KOPT-K1 (cell line): Measurements from ENCODE around the gene GLYR1.

Experiments used
- H3K27ac ChIP-seq: fragments of 200-600 bp; sonication (generic); 2 replicates; pipeline ENCODE4 v1.5.1; 2016; ENCODE audit warnings: antibody characterized with exemption, mild to moderate bottlenecking, low read depth, low read length; ENCODE audit not compliant: poor library complexity, severe bottlenecking
- H3K36me3 ChIP-seq: fragments of 200-600 bp; sonication (generic); 2 replicates; pipeline ENCODE4 v1.5.1; 2017; ENCODE audit warnings: antibody characterized with exemption, mild to moderate bottlenecking, low read length, moderate library complexity; ENCODE audit not compliant: insufficient read depth
- H3K9me3 ChIP-seq: fragments of 200-600 bp; sonication (generic); 2 replicates; pipeline ENCODE4 v1.5.1; 2017; ENCODE audit warnings: antibody characterized with exemption, low read length, mild to moderate bottlenecking; ENCODE audit not compliant: insufficient read depth, poor library complexity, severe bottlenecking

GLYR1 gene

DNA sequence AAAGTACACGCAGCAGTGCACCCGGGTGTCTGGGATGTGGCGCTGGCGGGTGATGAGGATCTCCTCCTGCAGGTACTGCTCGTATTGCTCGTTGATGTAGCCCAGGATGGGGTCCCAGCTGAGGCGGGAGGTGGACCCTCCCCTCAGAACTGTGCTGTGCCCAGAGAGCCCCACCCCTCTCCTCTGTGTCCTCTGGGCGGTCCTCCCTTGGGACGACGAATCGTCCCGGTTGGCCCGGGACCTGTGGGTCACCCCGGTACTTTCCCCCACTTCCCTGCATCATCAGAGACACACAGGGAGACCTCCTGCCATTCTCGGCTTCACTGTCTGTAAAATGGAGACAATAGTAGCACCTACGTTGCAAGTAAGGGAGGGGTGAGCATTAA, 63.1 kb downstream of the GLYR1 start:
- H3K9me3 ChIP-seq, result no peaks in the 10 kb centered on the region
- no peak overlapping the region for H3K27ac ChIP-seq
- H3K36me3 ChIP-seq, result no peaks in the 10 kb centered on the region

DNA sequence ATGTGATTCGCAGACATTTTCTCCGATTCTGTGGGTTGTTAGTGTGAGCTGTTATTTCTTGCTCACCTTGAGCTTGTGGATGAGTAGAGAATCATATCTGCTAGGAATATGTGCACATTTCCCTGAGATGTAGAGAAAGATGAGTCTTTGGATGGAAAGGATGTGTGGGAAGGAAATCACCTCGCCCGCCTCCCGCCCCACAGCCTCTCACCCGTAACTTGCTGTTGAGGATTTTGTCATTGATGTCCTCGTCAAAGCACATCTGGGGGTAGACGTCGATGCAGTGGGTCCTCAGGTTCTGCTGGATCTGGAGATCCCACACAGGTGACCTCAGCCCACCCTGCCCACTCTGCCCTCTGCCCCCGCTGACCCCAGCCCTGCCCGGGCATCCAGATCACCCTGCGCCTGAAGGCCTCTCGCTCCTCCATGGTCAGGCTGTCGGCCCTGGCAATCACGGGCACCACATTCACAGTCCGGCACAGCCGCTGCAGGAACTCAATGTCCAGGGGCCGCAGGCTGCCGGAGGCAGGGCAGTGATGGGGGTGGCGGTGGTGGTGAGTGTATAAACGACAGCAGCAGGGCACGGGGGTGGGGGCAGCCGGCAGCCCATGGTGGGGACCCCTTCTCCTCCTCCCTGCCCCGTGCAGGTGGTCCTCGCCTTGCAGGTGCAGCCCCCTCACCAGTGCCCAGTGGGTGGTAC, 63.7 kb downstream of the GLYR1 start:
- Histone ChIP-seq H3K27ac (no peak overlapping the region), H3K9me3 (no peaks in the 10 kb centered on the region), H3K36me3 (no peaks in the 10 kb centered on the region)

DNA sequence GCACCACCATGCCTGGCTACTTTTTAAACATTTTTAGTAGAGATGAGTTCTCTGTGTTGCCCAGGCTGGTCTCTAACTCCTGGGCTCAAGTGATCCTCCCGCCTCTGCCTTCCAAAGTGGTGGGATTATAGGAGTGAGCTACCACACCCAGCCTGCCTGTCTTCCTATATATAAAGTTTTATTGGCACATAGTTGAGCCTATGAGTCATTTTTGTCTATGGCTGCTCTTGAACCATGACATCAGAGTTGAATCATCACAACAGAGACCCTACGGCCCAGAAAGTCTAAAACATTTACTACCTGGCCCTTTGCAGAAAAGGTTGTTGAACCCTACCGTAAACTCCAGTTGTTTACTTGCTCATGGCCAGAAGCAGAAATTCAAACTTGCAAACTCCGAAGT, 66.9 kb downstream of the GLYR1 start:
- Histone ChIP-seq H3K9me3 (no peaks in the 10 kb centered on the region), H3K27ac (no peak overlapping the region), H3K36me3 (no peaks in the 10 kb centered on the region)

DNA sequence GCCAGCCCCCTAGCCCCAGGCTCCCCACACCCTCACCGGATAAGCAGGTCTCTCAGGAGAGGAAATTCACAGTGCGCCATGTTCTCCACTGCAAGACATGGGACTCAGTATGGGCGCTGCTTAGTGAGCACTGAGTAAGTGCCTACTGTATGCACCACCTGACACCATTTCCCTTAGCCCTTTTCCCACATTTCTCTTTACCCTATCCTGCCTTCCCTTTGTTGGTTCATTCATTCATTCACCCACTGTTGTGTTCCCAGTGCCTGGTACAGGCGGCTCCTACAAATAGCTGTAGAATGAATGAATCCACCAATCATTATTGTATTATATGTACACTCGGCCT, 69.1 kb downstream of the GLYR1 start:
- H3K9me3 ChIP-seq, result no peaks in the 10 kb centered on the region
- no peak overlapping the region for H3K27ac ChIP-seq
- no peaks in the 10 kb centered on the region for H3K36me3 ChIP-seq

DNA sequence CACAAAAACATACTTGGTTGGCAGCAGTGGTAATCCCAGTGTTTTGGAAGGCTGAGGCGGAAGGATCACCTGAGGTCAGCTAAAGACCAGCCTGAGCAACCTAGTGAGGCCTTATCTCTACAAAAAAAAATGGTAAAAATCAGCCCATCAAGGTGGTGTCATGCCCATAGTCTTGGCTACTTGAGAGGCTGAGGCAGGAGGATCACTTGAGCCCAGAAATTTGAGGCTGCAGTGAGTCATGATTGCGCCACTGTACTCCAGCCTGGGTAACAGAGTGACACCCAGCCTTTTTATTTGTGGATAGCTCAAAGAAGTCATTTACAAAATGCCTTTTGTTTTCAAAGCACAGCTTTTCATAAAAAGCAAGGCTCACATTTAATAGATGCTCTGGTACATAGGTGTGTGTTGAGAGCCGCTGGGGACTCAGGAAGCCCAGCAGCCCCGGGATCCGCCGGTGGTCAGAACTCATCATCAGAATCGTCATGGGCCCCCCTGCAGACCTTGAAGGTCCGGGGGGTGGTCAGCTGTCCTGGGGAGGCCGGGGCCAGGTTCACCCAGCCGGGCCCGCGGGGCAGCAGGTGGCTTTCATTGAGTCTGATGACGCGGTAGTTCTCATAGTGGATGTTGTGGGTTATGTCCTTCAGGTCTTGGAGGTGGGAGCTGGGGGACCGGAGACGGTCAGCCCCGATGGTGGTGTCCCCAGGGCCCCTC, 69.6 kb downstream of the GLYR1 start:
- Histone ChIP-seq H3K27ac (no peak overlapping the region), H3K36me3 (no peaks in the 10 kb centered on the region), H3K9me3 (no peaks in the 10 kb centered on the region)

DNA sequence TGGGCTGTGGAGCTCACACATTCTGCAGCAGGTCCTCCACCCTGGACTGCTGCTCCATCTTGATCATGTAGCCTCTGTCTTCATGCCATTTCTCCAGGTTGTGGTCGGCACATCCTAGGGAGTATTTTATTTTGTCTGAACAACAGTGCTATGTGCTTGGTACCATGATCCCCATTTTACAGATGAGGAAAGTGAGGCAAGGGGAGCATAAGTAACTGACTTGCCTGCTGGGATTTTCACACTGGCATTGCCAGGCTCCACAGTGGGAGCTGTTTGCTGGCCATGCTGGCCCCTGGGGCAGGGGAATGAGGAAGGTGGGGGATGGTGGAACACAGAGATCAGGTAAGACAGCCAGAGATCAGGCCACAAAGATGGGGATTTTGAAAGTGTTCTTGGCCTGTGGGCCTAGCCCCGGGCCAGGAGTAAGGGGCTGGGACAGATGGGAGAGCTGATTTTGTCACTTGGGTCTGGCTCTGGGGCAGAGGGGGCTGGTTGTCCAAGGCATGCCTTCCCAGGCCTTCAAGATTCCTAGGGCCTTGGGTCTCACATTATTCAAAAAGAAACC, 70.9 kb downstream of the GLYR1 start:
- H3K36me3 ChIP-seq, result no peaks in the 10 kb centered on the region
- no peak overlapping the region for H3K27ac ChIP-seq

DNA sequence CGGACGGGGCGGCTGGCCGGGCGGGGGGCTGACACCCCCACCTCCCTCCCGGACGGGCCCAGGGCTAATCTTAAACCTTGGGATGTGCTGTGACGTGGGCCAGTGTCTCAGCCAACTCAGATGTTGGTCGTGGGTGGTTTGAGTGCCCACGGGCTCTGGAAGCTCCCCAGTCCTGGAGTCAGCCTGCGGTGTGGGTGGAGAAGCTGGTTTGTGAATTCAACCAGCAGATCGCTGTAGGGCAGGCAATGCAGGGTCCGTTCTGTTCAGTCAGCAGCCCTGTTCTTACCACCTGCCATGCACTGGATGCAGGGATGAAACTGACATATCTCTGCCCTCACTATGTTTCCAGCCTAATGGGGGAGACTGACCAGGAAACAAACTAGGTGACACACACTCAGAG, 72.1 kb downstream of the GLYR1 start:
- Histone ChIP-seq H3K27ac (no peak overlapping the region), H3K9me3 (no peaks in the 10 kb centered on the region), H3K36me3 (no peaks in the 10 kb centered on the region)

More for the DNA sequence above, 70.9 kb downstream of the GLYR1 start:
- H3K9me3 ChIP-seq, result no peaks in the 10 kb centered on the region

DNA sequence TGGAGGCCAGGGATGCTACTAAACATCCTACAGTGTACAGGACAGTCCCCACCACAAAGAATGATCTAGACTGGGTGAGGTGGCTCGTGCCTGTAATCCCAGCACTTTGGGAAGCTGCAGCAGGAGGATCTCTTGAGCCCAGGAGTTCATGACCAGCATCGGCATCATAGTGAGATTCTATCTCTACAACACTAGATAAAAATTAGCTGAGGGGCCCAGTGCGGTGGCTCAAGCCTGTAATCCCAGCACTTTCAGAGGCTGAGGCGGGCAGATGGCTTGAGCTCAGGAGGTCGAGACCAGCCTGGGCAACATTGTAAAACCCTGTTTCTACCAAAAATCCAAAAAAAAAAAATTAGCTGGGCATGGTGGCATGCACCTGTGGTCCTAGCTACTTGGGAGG, 74.7 kb downstream of the GLYR1 start:
- Histone ChIP-seq H3K9me3 (no peaks in the 10 kb centered on the region), H3K36me3 (no peaks in the 10 kb centered on the region), H3K27ac (no peak overlapping the region)

DNA sequence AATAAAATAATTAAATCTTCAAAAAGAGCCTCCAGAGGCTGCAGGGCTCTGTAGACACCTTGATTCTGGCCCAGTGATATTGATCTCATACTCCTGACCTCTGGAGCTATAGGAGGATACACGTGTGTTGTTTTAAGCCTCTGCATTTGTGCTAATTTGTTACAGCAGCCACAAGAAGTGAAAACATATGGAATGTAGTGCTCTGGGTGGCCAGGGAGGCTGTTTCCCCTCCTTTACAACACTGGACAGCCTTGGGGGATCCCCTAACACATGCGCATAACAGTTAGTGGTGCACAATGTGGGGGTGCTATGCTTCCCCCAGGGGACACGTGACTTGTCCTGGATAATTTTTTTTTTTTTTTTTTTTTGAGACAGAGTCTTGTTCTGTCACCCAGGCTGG, 75.4 kb downstream of the GLYR1 start:
- H3K9me3 ChIP-seq, result no peaks in the 10 kb centered on the region
- H3K27ac ChIP-seq, result no peak overlapping the region
- no peaks in the 10 kb centered on the region for H3K36me3 ChIP-seq

DNA sequence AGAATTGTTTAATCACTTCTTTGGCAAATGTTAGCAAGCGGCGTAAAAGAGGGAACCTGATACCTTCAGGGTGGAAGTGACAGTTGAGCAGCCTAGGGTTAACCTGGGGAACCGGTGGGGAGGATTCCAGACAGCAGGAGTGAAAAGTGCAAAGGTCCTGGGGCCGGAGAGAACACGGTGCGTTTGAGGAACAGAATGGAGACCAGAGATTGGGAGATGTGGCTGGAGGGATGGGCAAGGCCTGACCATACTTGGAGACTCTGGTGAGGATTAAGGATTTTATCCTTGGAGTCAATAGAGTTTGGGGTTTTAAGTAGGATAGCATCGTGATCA, 77.8 kb downstream of the GLYR1 start:
- H3K36me3 ChIP-seq, result 0 out of 2 replicates have a peak, but pooled peaks cover 5% of the 10 kb centered on the region
- no peaks in the 10 kb centered on the region for H3K9me3 ChIP-seq
- H3K27ac ChIP-seq, result no peak overlapping the region

DNA sequence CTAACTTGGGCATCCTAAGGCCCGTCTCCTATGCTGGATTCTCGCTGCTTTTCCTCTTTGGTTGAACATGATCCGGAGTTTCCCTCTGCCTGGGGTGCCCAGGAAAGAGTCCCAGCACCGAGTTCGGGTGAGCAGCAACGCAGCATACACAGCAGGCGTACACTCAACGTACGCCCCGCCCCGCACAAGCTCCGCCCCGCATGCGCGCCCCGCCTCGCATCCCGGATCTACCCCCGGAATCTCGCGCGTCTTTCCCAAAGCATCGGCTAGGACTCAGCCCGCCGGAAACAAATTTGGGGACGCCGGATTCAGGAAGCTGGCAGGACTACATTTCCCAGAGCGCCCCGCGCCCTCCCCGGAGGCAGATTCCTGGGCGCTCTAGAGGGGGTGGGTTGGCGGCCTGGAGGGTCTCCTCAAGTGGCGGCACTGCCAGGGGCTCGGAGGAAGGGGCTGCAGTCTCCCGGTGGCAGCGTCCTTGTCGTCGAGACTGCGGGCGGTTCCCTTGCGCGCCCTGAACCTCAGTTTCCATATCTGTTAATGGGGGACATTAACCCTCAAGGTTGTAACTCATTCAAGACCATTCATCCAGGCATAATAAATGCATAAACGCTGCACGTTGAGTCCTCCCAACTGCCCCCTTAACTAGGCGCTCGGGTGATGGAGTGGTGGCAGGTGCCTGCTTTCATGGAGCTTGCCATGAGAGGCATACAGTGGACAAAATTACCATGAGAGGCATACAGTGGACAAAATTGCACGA, 78.4 kb downstream of the GLYR1 start:
- H3K36me3 ChIP-seq, result peaks cover 10% of the 10 kb centered on the region
- H3K9me3 ChIP-seq, result no peaks in the 10 kb centered on the region
- peak overlapping the region; percentile 32 for H3K27ac ChIP-seq

DNA sequence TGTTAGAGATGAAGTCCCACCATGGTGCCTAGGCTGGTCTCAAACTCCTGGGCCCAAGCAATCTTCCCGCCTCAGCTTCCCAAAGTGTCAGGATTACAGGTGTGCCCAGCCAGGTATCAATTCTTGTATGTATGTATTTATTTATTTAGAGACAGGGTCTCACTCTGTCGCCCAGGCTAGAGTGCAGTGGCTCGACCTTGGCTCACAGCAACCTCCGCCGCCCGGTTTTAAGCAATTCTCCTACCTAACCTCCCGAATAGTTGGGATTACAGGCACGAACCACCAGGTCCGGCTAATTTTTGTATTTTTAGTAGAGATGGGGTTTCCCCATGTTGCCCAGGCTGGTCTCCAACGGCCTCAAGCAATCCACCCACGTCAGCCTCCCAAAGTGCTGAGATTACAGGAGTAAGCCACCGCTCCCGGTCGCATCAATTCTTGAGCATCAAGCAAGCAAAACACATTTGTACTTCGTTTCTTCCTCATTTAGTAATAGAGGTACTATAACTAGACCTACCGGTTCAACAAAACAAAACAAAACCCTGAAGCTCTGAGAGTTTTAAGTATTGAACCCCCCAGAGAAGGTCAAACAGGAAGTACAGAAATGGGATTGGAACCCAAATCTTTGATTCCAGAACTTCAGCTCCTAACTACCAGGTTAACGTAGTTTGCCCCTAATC, 79.1 kb downstream of the GLYR1 start:
- peak overlapping the region; percentile 32 for H3K27ac ChIP-seq
- H3K9me3 ChIP-seq, result no peaks in the 10 kb centered on the region
- H3K36me3 ChIP-seq, result peaks cover 17% of the 10 kb centered on the region

DNA sequence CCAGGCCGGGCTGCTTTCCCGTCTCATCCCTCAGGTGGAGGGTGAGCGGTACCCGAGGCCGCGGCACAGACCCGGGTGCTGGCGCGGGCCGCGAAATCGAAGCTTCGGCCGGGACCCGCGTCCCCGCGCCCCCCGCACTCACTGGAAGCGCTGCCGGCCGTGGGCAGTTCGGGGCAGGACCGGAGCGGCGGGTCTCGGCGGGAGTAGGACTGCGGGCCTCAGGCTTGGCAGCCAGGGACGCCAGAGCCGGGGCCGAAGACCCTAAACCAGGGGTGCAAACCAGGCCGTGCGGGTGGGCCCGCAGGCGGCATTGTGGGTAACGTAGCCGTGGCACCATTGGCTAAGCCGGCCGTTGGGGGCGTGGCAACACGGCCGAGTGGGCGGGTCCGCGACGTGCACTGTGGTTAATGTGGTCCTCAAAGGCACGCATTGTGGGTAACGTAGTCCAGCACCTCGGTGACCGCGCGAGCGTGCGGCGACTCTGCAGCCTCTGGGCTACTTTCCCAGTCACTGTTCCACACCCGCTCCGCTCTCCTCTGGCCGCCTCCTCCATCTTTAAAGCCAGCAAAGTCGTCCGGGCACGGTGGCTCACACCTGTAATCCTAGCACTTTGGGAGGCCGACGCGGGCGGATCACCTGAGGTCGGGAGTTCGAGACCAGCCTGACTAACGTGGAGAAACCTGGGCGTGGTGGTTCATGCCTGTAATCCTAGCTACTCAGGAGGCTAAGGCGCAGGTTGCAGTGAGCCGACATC, 80.0 kb downstream of the GLYR1 start, which contains the start of gene ZNF500:
Gene ZNF500, minus strand, starts transcription at position 288 of the 754 bp plus-strand sequence. CDS start 1,184 bp downstream, outside the sequence.
- peak within 1 kb of the TSS; percentile 72 for H3K27ac ChIP-seq

More for the DNA sequence above, 80.0 kb downstream of the GLYR1 start, which contains the start of gene ZNF500:
- no peaks in the 10 kb centered on the region for H3K9me3 ChIP-seq
- H3K36me3 ChIP-seq, result peaks cover 27% of the 10 kb centered on the region
